Measurements from ENCODE around the gene SHISAL1.

The SHISAL1 gene

GRCh38 chr22:44345872-44346271 is 33.1 kb upstream of the SHISAL1 start:
- ChIA-PET POLR2A (ENCODE audit: low non-redundant PET) (no interaction called here), CTCF (no interaction called here)
- no peak for TF ChIP-seq CTCF (conservative IDR thresholded peaks at IDR 0.05; ENCODE audit: low read depth)

GRCh38 chr22:44344407-44344806 is 31.7 kb upstream of the SHISAL1 start:
- H3K27ac ChIP-seq, result no peak overlapping the region
- ChIA-PET POLR2A (ENCODE audit: low non-redundant PET) (no interaction called here), CTCF (no interaction called here)
- TF ChIP-seq CTCF (conservative IDR thresholded peaks at IDR 0.05; ENCODE audit: low read depth), result no peak
- no peak for DNase-seq (ENCODE audit: low spot score)

More at GRCh38 chr22:44345872-44346271, 33.1 kb upstream of the SHISAL1 start:
- no peak overlapping the region for H3K27ac ChIP-seq
- no peak for DNase-seq (ENCODE audit: low spot score)

- POLR2A ChIA-PET (ENCODE audit: low non-redundant PET), result no interaction called here
- TF ChIP-seq CTCF (conservative IDR thresholded peaks at IDR 0.05; ENCODE audit: low read depth), result no peak
- CTCF ChIA-PET, result no interaction called here
- DNase-seq (ENCODE audit: low spot score), result no peak
- H3K27ac ChIP-seq, result peak overlapping the region; percentile 77
Observed at GRCh38 chr22:44342347-44342956, 29.7 kb upstream of the SHISAL1 start.

GRCh38 chr22:44341431-44342346 is 28.9 kb upstream of the SHISAL1 start:
- POLR2A ChIA-PET (ENCODE audit: low non-redundant PET), result no interaction called here
- DNase-seq (ENCODE audit: low spot score), result no peak
- TF ChIP-seq CTCF (conservative IDR thresholded peaks at IDR 0.05; ENCODE audit: low read depth), result no peak
- H3K27ac ChIP-seq, result peak overlapping the region; percentile 77
- CTCF ChIA-PET, result no interaction called here

GRCh38 chr22:44340271-44341239 is 27.8 kb upstream of the SHISAL1 start:
- POLR2A ChIA-PET (ENCODE audit: low non-redundant PET), result no interaction called here
- no peak for TF ChIP-seq CTCF (conservative IDR thresholded peaks at IDR 0.05; ENCODE audit: low read depth)
- CTCF ChIA-PET, result no interaction called here
- DNase-seq (ENCODE audit: low spot score), result no peak
- peak overlapping the region; percentile 77; the same call in 1 of the 2 replicates for H3K27ac ChIP-seq

- POLR2A ChIA-PET (ENCODE audit: low non-redundant PET), result no interaction called here
Observed at GRCh38 chr22:44338906-44339305, 26.2 kb upstream of the SHISAL1 start.

More at GRCh38 chr22:44338906-44339305, 26.2 kb upstream of the SHISAL1 start:
- CTCF ChIA-PET, result no interaction called here
- no peak for TF ChIP-seq CTCF (conservative IDR thresholded peaks at IDR 0.05; ENCODE audit: low read depth)
- no peak for DNase-seq (ENCODE audit: low spot score)
- H3K27ac ChIP-seq, result peak overlapping the region; percentile 41

All from RWPE1 (cell line).